ENCODE measurements around the gene CAMK2B.

CAMK2B gene

GRCh38 chr7:44215531-44215930, 109.9 kb downstream of the CAMK2B start:
- H3F3A ChIP-seq (ENCODE audit: insufficient read depth, low read length): no peaks in the 10 kb centered on the region
- no peak overlapping the region for H3K4me3 ChIP-seq (ENCODE audit: low read length)
- no peak overlapping the region for H2AFZ ChIP-seq (ENCODE audit: low read length)
- no peaks in the 10 kb centered on the region for H3K9me3 ChIP-seq (replicated peaks; ENCODE audit: insufficient read depth, low read length)
- H3K4me2 ChIP-seq (ENCODE audit: low read depth, low read length): no peak overlapping the region
- TF ChIP-seq CTCF (IDR thresholded peaks at IDR 0.05; ENCODE audit: low read length) (no peak), EZH2 (optimal IDR thresholded peaks at IDR 0.05; ENCODE audit: low read depth, low read length) (no peak), EZH2phosphoT487 (IDR thresholded peaks at IDR 0.05; ENCODE audit: low read length) (no peak)
- H3K27ac ChIP-seq (ENCODE audit: low read length): no peak overlapping the region
- peaks cover 3% of the 10 kb centered on the region; the same call in 1 of the 2 replicates for H3K36me3 ChIP-seq (replicated peaks; ENCODE audit: insufficient read depth, low read length)
- no peak for DNase-seq
- peaks cover 14% of the 10 kb centered on the region; the same call in 1 of the 2 replicates for H3K27me3 ChIP-seq (replicated peaks; ENCODE audit: insufficient read depth, low read length)
- H3K9me2 ChIP-seq (replicated peaks; ENCODE audit: insufficient read depth, low read length): no peaks in the 10 kb centered on the region
- no peaks in the 10 kb centered on the region for H3K79me2 ChIP-seq (ENCODE audit: low read length)
- H3K4me1 ChIP-seq (ENCODE audit: low read length): no peaks in the 10 kb centered on the region
- no peak overlapping the region for H3K9ac ChIP-seq (ENCODE audit: low read length)
- no peaks in the 10 kb centered on the region for H4K20me1 ChIP-seq (ENCODE audit: insufficient read depth, low read length)

GRCh38 chr7:44213877-44214388, 111.5 kb downstream of the CAMK2B start:
- H3K4me2 ChIP-seq (ENCODE audit: low read depth, low read length): no peak overlapping the region
- H4K20me1 ChIP-seq (ENCODE audit: insufficient read depth, low read length): no peaks in the 10 kb centered on the region
- H3K4me1 ChIP-seq (ENCODE audit: low read length): no peaks in the 10 kb centered on the region
- H3K27ac ChIP-seq (ENCODE audit: low read length): no peak overlapping the region
- no peaks in the 10 kb centered on the region for H3F3A ChIP-seq (ENCODE audit: insufficient read depth, low read length)
- H3K79me2 ChIP-seq (ENCODE audit: low read length): no peaks in the 10 kb centered on the region
- H3K9me2 ChIP-seq (replicated peaks; ENCODE audit: insufficient read depth, low read length): no peaks in the 10 kb centered on the region
- no peak overlapping the region for H3K4me3 ChIP-seq (ENCODE audit: low read length)
- TF ChIP-seq CTCF (IDR thresholded peaks at IDR 0.05; ENCODE audit: low read length): no peak
- TF ChIP-seq EZH2phosphoT487 (IDR thresholded peaks at IDR 0.05; ENCODE audit: low read length): no peak
- no peaks in the 10 kb centered on the region for H3K9me3 ChIP-seq (replicated peaks; ENCODE audit: insufficient read depth, low read length)
- no peak overlapping the region for H3K9ac ChIP-seq (ENCODE audit: low read length)
- H3K27me3 ChIP-seq (replicated peaks; ENCODE audit: insufficient read depth, low read length): 0 out of 2 replicates have a peak, but pooled peaks cover 4% of the 10 kb centered on the region
- H3K36me3 ChIP-seq (replicated peaks; ENCODE audit: insufficient read depth, low read length): peaks cover 9% of the 10 kb centered on the region; the same call in 1 of the 2 replicates
- DNase-seq: no peak
- no peak overlapping the region for H2AFZ ChIP-seq (ENCODE audit: low read length)

- Histone ChIP-seq H3F3A (ENCODE audit: insufficient read depth, low read length) (no peaks in the 10 kb centered on the region), H3K9me2 (replicated peaks; ENCODE audit: insufficient read depth, low read length) (no peaks in the 10 kb centered on the region), H3K27me3 (replicated peaks; ENCODE audit: insufficient read depth, low read length) (no peaks in the 10 kb centered on the region), H3K4me3 (ENCODE audit: low read length) (no peak overlapping the region), H3K9me3 (replicated peaks; ENCODE audit: insufficient read depth, low read length) (no peaks in the 10 kb centered on the region), H4K20me1 (ENCODE audit: insufficient read depth, low read length) (no peaks in the 10 kb centered on the region), H3K4me2 (ENCODE audit: low read depth, low read length) (no peak overlapping the region), H3K79me2 (ENCODE audit: low read length) (no peaks in the 10 kb centered on the region), H3K4me1 (ENCODE audit: low read length) (no peaks in the 10 kb centered on the region), H3K9ac (ENCODE audit: low read length) (no peak overlapping the region), H3K27ac (ENCODE audit: low read length) (no peak overlapping the region), H2AFZ (ENCODE audit: low read length) (no peak overlapping the region), H3K36me3 (replicated peaks; ENCODE audit: insufficient read depth, low read length) (peaks cover 11% of the 10 kb centered on the region; the same call in 1 of the 2 replicates)
- no peak for DNase-seq
- TF ChIP-seq CTCF (IDR thresholded peaks at IDR 0.05; ENCODE audit: low read length) (no peak), EZH2 (optimal IDR thresholded peaks at IDR 0.05; ENCODE audit: low read depth, low read length) (no peak), EZH2phosphoT487 (IDR thresholded peaks at IDR 0.05; ENCODE audit: low read length) (no peak)
Observed at GRCh38 chr7:44213206-44213876, 112.1 kb downstream of the CAMK2B start.

Measured in MM.1S (cell line).